OCI-LY1 (cell line): Measurements from ENCODE around the gene TCTN3.

Experiments used
- H2AFZ ChIP-seq: fragments of 200-600 bp; sonication (generic), shearing (Covaris generic); 2 replicates; pipeline ENCODE4 v1.6.0; 2014; ENCODE audit warnings: antibody characterized with exemption, mild to moderate bottlenecking, low read length
- H3F3A ChIP-seq: fragments of 200-600 bp; sonication (generic), shearing (Covaris generic); 2 replicates; pipeline ENCODE4 v1.6.0; 2014; ENCODE audit warnings: mild to moderate bottlenecking, antibody characterized with exemption, low read length, moderate library complexity; ENCODE audit not compliant: insufficient read depth
- H3K27ac ChIP-seq: fragments of 200-600 bp; sonication (generic); 2 replicates; pipeline ENCODE4 v1.5.1; 2014; ENCODE audit warnings: low read length, mixed run types, mild to moderate bottlenecking, low read depth; ENCODE audit not compliant: poor library complexity, severe bottlenecking
- H3K27me3 ChIP-seq: fragments of 200-600 bp; sonication (generic); 2 replicates; pipeline ENCODE4 v1.6.0; 2014; ENCODE audit warnings: antibody characterized with exemption, mild to moderate bottlenecking, low read length, moderate library complexity; ENCODE audit not compliant: insufficient read depth
- H3K36me3 ChIP-seq: fragments of 200-600 bp; sonication (generic); 2 replicates; pipeline ENCODE4 v1.6.1; 2014; ENCODE audit warnings: mild to moderate bottlenecking, antibody characterized with exemption, low read length, moderate library complexity, mixed read lengths; ENCODE audit not compliant: insufficient read depth
- H3K4me1 ChIP-seq: fragments of 200-600 bp; sonication (generic); 2 replicates; pipeline ENCODE4 v1.5.1; 2014; ENCODE audit warnings: mild to moderate bottlenecking, low read length, moderate library complexity; ENCODE audit not compliant: insufficient read depth, severe bottlenecking
- H3K4me2 ChIP-seq: fragments of 200-600 bp; sonication (generic), shearing (Covaris generic); 2 replicates; pipeline ENCODE4 v1.6.1; 2014; ENCODE audit warnings: low read length
- H3K4me3 ChIP-seq: fragments of 200-600 bp; sonication (generic); 2 replicates; pipeline ENCODE4 v1.5.1; 2014; ENCODE audit warnings: low read length, low read depth, mild to moderate bottlenecking, mixed read lengths; ENCODE audit not compliant: poor library complexity, severe bottlenecking
- H3K79me2 ChIP-seq: fragments of 200-600 bp; shearing (Covaris generic); 2 replicates; pipeline ENCODE4 v1.6.1; 2016; ENCODE audit warnings: mixed run types, low read length, mixed read lengths; ENCODE audit not compliant: insufficient read depth
- H3K9ac ChIP-seq: fragments of 200-600 bp; sonication (generic), shearing (Covaris generic); 2 replicates; pipeline ENCODE4 v1.6.1; 2014; ENCODE audit warnings: mild to moderate bottlenecking, low read length, mixed read lengths
- H3K9me2 ChIP-seq: fragments of 200-600 bp; sonication (generic), shearing (Covaris generic); 2 replicates; pipeline ENCODE4 v1.6.1; 2014; ENCODE audit warnings: low read depth, mild to moderate bottlenecking, low read length, mixed read lengths
- H3K9me3 ChIP-seq: fragments of 200-600 bp; shearing (Covaris generic); 2 replicates; pipeline ENCODE4 v1.6.1; 2014; ENCODE audit warnings: low read length, mixed read lengths
- H4K20me1 ChIP-seq: fragments of 200-600 bp; sonication (generic), shearing (Covaris generic); 2 replicates; pipeline ENCODE4 v1.6.0; 2016; ENCODE audit warnings: mild to moderate bottlenecking, low read length; ENCODE audit not compliant: insufficient read depth
- CTCF ChIP-seq: fragments of 200-600 bp; sonication (generic), shearing (Covaris generic); IDR thresholded peaks from 2 replicates; pipeline ENCODE4 v1.5.1; 2017; ENCODE audit warnings: mild to moderate bottlenecking, antibody characterized with exemption, low read length, moderate library complexity, mixed read lengths
- EZH2 ChIP-seq: fragments of 200-600 bp; sonication (generic), shearing (Covaris generic); IDR thresholded peaks from 2 replicates; pipeline ENCODE4 v1.8.0; 2017; ENCODE audit warnings: borderline replicate concordance, mixed run types, mild to moderate bottlenecking, antibody characterized with exemption, low read length, moderate library complexity, mixed read lengths

TCTN3 gene

DNA sequence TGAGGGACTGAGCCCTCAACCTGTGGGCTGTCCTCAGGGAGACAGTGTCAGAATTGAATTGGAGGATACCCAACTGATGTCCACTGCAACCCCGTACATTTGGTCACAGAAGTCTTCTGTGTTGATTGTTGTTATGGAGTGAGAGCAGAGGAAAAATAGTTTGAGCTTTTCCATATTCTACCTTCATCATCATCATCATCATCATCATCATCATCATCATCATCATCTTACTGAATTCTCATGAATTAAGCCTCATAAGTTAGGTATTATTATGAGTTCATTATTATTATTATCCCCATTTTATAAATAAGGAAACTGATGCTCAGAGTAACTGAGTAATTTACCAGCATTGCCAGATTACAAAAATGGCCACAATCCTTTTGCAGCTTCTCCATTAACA, 45.6 kb downstream of the TCTN3 start:
- no peak overlapping the region for H3K4me3 ChIP-seq
- no peak overlapping the region for H3K27ac ChIP-seq
- no peaks in the 10 kb centered on the region for H3K9me3 ChIP-seq
- no peaks in the 10 kb centered on the region for H4K20me1 ChIP-seq
- H3K36me3 ChIP-seq: peaks cover 47% of the 10 kb centered on the region
- no peak for TF ChIP-seq CTCF
- no peak for TF ChIP-seq EZH2
- no peaks in the 10 kb centered on the region for H3F3A ChIP-seq
- no peaks in the 10 kb centered on the region for H3K27me3 ChIP-seq
- no peaks in the 10 kb centered on the region for H3K4me1 ChIP-seq
- H3K9ac ChIP-seq: no peak overlapping the region
- H3K79me2 ChIP-seq: no peaks in the 10 kb centered on the region
- no peak overlapping the region for H3K4me2 ChIP-seq
- H3K9me2 ChIP-seq: no peaks in the 10 kb centered on the region
- H2AFZ ChIP-seq: no peak overlapping the region

DNA sequence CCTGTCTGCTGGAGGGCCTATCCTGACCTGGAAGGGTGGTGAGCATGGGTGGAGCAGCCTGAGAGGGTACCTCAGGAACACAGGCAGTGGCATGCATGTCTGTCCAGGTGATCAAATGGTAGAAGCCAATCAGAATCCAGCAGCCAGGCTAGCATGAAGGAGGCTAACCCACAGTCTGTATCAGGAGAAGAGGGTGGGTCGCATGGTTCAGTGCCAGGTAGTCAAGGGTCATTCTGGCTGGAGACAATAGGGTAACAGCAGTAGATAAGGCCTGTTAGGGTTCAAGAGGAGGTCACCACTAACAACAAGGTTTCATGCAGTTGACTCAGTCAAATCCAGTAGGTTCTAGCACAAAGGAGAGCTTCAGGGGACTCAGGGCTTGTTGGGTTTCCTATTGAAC, 47.6 kb downstream of the TCTN3 start:
- TF ChIP-seq CTCF (no peak), EZH2 (no peak)
- H3K9ac ChIP-seq: no peak overlapping the region
- no peaks in the 10 kb centered on the region for H3F3A ChIP-seq
- H3K4me3 ChIP-seq: no peak overlapping the region
- H3K9me2 ChIP-seq: no peaks in the 10 kb centered on the region
- H4K20me1 ChIP-seq: no peaks in the 10 kb centered on the region
- H3K27ac ChIP-seq: no peak overlapping the region
- no peaks in the 10 kb centered on the region for H3K79me2 ChIP-seq
- H3K27me3 ChIP-seq: no peaks in the 10 kb centered on the region
- no peaks in the 10 kb centered on the region for H3K4me1 ChIP-seq
- no peak overlapping the region for H3K4me2 ChIP-seq
- peaks cover 38% of the 10 kb centered on the region for H3K36me3 ChIP-seq
- H3K9me3 ChIP-seq: no peaks in the 10 kb centered on the region
- H2AFZ ChIP-seq: no peak overlapping the region

DNA sequence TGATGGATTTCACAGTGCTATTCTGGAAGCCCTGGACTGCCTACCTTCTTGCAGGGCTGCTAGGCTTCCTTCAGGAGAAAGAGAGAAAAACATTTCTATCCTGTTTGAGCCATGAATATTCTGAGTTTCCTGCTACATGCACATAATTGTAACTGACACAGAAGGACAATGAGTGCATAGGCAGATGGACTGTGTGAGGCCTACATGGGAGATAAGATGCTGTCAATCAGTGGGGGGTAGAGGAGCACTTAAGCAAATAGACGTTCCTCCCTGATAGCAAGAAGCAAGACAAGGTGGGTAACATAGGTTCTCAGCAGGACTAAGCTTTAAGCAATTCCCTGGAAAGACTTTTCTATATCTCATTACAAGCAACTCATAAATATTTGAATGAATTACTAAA, 48.8 kb downstream of the TCTN3 start:
- Histone ChIP-seq H3K9ac (no peak overlapping the region), H2AFZ (no peak overlapping the region), H3K27ac (no peak overlapping the region), H3F3A (no peaks in the 10 kb centered on the region), H3K36me3 (peaks cover 25% of the 10 kb centered on the region), H3K9me2 (no peaks in the 10 kb centered on the region), H3K4me2 (no peak overlapping the region), H4K20me1 (no peaks in the 10 kb centered on the region), H3K4me3 (no peak overlapping the region), H3K27me3 (no peaks in the 10 kb centered on the region), H3K9me3 (no peaks in the 10 kb centered on the region), H3K79me2 (no peaks in the 10 kb centered on the region), H3K4me1 (no peaks in the 10 kb centered on the region)
- no peak for TF ChIP-seq CTCF
- TF ChIP-seq EZH2: no peak
